ENCODE results near the gene SMPD1.

SMPD1 gene

GRCh38 chr11:6389905-6390717 is at the start of gene SMPD1:
SMPD1 (plus strand) TSS chr11:6390474; CDS start chr11:6390599, 125 bp downstream.
- peak; percentile 89 for DNase-seq (ENCODE audit: low read depth)

DNA sequence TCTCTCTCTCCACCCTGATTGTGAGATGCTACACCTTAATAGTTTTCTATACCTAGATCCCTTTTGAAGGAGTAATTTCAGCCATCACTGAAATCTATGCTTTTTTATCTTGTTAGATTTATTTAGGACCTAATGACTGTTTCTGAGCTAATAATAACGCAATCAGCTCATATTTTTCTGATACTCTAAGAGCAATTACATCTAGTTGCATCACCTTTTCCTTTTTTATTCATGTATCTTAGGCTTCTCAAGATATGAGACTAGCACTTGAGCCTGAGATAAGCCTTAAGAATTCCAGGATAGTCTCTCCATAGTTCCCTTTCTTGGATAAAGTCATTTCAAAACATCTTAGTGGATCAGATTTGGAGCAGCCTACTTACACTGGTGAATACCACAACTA is 44.9 kb upstream of the SMPD1 start:
- no peak for DNase-seq (ENCODE audit: low read depth)

GRCh38 chr11:6350043-6350442 is 40.2 kb upstream of the SMPD1 start:
- no peak for DNase-seq (ENCODE audit: low read depth)

GRCh38 chr11:6350486-6350885 is 39.8 kb upstream of the SMPD1 start:
- no peak for DNase-seq (ENCODE audit: low read depth)

DNA sequence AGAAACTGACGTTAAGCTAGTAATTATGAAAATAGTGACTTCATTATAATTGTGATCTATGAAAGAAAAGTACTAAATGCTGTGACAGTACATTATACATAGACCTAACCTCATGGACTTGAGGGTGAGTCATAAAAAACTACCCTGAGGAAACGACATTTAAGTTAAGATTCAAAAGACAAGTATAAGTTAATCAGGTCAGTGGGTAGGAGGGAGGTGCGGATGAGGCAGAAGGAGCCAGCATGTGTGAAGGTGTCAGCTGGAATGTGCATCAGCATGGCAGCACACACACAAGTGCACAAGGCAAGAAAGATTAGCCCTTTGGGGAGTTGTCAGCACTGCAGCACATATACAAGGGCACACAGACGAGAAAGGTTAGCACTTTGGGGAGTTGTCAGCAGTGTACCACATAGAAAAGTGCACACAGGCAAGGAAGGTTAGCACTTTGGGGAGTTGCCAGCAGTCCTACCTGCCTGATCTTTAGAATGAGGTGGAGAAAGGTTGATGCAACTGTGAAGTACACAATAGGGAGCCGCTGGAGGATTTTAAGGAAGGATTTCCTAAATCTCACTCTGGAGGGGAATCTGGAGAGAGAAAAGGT is 38.4 kb upstream of the SMPD1 start:
- DNase-seq (ENCODE audit: low read depth): no peak

- DNase-seq (ENCODE audit: low read depth): peak; percentile 35
These were observed 36.8 kb upstream of the SMPD1 start for GRCh38 chr11:6353367-6353987.

GRCh38 chr11:6354651-6355485 is 35.4 kb upstream of the SMPD1 start:
- no peak for DNase-seq (ENCODE audit: low read depth)

DNA sequence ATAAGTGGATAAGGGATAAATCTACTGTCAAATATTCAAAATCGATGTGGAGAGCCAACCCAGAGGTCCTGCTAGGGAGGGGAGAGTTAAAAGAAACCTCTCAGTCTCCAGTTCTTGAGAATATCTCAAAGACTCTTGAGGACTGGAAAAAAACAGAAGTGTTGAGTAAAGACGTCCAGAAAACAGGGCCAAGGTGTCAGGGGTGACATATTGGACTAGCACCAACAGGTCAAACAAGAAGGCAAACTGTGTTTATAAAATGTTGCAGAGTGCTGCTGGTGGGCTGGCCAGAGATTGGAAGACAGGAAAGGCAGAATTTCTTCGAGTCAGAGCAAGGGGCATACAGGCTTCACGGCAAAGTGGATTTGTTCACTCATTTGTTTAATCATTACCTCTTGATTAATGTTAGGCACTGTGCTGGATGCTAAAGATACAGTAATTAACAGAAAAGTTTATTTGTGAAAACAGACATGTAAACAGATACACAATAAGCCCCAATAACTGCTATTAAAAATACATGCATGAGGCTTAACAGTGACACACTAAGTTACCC is 33.7 kb upstream of the SMPD1 start:
- no peak for DNase-seq (ENCODE audit: low read depth)

DNA sequence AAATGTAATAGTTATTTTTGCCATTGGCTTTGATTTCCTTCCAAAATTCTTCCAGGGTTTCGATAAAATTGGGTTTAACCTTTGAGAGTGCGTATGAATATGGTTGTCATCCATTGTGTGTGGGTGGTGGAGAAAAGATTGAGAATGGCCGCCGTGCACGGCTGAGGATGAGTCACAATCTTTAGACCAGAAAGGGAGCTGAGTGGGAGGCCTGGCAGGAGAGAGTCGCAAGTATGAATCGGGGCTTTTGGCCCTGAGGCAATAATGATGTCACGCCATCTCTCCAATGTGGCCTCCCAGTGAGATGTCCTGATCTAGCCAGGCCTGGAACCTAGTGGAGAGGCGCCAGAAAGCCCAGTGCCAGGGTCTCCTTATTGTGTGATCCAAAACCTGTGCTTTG is 33.1 kb upstream of the SMPD1 start:
- DNase-seq (ENCODE audit: low read depth): no peak

- DNase-seq (ENCODE audit: low read depth): no peak
These were observed 30.1 kb upstream of the SMPD1 start for GRCh38 chr11:6360183-6360582.

DNA sequence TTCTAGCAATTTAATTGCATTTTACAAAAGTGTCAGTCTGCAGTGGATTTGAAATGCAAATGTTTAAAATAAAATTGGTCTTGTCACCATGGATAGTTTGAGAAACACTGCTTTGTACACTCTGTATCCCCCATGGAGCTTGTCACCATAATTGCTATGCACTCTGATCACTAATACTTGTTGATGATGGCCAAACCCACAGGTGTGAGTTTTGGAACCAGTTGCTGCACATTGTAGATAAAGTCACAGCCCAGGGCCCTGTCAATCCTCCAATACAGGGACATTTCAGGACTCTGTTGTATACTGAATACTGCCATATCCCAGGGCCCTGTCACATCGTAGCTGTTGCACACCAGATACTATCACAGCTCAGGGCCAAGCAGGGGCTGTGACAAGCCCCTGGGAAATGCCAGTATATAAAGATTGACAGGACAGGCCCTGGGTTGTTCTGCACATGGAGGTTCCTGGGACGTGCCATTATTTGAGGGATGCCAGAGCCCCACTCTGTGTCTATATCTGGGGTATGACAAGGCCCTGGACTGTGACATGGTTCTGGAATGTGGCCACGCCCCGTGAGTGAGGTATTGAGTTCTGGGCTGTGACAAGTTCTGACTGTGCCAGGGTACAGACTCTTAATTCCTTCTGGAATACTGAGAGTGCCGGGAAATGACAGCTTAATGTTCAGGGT is 27.9 kb upstream of the SMPD1 start:
- no peak for DNase-seq (ENCODE audit: low read depth)

GRCh38 chr11:6362873-6363678 is 27.2 kb upstream of the SMPD1 start:
- peak; percentile 50 for DNase-seq (ENCODE audit: low read depth)

- no peak for DNase-seq (ENCODE audit: low read depth)
These were observed 24.6 kb upstream of the SMPD1 start for GRCh38 chr11:6365659-6366058.

DNA sequence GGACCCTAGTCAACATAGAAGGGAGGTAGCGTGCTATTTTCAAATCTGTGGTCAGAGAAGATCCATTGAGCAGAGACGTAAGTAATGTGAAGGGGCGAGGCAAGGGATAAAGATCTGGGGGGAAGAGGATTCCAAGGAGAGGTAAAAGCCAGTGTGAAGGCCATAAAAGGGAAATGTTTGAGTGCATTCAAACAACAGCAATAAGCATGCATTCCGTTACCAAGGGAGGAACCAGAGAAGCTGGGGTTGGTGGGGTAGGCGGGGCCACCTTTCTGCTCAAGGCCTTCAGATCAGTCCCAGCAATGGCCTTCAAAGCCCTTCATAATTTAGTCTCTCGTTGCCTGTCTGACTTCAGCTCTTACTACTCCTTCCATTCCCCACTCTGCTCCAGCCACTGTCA is 18.4 kb upstream of the SMPD1 start:
- DNase-seq (ENCODE audit: low read depth): no peak

DNA sequence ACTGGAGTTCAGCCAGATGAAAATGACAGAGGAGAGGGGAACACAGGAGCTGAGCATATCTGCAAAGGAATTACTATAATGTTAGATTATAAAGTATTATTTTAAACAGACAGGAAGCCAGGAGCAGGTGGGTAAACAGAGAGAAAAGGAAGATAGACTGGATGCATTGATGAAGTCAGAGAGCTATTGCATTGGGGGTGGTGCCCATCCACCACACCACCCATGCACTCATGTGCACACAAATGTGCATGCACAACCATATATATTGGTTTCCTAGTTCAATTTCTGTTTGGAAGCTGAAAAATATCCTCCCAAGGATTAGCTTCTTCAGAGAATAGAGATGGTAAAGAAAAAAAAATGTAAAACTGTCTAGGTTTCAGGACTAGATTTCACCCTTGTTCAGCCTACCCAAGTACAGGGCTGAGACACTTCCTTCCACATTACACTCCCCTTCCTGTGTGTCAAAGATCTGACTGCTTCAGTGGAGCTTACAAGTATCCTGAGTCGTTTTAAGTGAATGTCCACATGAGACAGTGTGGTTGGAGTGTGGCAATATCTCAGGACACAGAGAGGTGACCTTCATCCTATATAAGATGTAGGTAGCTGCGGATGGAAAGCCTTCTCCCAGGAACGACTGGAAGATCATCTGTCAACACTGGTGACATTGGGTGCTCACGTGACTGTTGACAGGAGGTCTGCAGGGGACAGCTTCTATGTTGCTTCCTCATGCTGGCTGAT is 12.2 kb upstream of the SMPD1 start:
- DNase-seq (ENCODE audit: low read depth): no peak

DNA sequence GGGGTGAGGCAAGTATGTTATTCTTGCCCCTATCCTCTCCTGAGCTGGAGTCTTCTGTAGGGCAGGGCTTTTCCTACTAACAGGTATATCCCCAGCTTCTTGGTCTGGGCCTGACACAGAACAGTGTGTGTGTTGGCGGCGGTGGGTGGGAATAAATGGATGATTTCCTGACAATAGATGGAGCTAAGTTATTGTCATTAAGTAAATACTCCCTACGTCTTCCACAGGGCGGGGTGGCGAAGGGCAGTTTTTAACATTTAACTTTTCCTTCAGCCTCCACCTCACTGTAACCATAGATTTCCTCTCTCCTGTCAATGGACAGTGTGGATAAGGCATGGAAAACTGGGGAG is 11.7 kb upstream of the SMPD1 start:
- no peak for DNase-seq (ENCODE audit: low read depth)

DNA sequence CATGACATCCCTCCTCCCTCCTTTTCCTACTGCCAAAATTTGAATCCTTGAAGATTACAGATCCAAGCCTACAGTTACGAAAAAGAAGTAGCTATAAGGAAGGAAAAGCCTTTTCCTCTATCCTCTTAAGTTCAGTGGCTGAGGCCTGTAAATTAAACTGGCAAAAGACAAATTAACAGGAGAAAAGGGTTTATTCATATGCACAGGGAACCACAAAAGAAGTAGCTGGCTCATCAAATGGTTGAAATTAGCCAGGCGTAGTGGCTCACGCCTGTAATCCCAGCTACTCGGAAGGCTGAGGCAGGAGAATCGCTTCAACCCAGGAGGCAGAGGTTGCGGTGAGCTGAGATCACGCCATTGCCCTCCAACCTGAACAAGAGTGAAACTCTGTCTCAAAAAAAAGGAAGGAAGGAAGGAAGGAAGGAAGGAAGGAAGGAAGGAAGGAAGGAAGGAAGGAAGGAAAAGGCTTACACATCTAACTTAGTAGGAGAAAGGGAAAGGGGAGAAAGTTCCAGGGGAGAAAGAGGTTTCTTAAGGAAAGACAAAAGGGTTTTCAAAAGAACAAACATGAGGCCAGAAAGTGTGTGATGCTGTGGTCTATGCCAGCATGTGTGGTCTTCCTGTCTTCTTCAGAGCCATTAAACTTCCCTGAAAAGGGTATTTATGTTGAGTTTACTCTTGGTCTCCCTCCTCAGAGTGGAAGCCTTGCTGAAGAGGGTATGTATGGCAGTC is 5.1 kb upstream of the SMPD1 start:
- no peak for DNase-seq (ENCODE audit: low read depth)

DNA sequence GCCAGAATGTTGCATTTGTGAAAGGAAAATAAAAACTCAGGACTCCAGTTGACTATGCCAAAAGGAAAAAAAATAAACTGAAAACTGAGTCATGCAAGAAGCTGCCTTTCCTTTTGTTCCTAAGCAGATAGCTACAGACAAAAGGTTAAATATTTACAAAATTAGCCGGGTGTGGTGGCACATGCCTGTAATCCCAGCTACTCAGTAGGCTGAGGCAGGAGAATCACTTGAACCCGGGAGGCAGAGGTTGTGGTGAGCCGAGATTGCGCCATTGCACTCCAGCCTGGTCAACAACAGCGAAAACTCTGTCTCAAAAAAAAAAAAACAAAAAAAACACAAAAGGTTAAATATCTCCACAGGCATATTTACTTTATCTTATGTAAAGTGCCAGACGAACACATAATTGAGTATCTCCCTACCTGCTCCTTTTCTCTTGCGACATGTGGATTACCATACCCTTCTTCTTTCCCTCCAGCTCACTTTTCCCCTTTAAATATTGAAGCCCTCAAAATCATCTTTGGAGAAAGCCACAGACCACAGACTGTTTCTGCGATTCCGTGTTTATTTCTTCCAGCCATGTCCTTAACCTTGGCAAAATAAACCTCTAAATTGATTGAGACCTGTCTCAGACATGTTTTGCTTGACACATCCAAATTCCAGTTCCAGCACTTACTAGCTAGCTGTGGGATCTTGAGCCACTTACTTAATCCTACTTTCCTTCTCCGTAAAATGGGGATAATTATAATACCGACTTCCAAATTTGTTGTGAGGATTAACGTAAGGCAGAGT is 2.3 kb upstream of the SMPD1 start:
- DNase-seq (ENCODE audit: low read depth): no peak

DNA sequence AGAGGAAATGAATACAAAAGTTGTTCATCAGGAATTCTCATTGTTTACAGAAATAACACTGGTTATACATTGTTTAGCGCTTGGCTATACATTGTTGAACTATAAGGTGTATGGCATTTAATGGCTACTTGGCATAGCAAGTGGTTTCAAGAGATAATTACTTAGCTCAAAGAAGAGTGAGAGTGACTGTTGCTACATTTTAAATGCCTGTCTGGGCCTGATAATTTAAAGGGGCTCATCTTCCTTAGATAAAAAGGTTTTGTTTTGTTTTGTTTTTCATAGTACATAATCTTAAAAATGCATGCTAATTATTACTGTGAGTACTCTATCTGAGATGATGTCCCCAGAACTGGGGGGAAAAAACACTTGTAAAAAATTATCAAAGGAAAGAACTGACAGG is 1.5 kb upstream of the SMPD1 start:
- no peak for DNase-seq (ENCODE audit: low read depth)
